Measurements from ENCODE around the gene KCNRG.

DNA sequence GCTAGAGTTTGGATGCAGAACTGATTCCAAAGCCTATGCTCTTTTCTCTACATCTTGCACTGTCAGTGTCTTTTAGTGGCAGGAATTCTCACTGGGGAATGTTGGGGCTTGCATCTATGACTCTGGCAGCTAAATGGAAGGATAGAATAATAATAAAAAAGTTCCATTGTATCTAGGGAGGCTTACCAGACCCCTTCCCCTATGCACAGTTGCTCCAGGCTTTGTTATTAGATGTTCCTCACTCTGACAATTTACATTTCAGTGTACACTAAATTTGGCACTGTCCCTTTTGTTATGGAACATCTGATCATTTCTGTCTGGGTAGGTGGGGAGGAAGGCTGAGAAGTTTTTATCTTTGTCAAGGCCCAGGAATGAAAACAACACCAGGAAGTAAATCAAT, 22.1 kb upstream of the KCNRG start:
- TF ChIP-seq, protein P1, sequence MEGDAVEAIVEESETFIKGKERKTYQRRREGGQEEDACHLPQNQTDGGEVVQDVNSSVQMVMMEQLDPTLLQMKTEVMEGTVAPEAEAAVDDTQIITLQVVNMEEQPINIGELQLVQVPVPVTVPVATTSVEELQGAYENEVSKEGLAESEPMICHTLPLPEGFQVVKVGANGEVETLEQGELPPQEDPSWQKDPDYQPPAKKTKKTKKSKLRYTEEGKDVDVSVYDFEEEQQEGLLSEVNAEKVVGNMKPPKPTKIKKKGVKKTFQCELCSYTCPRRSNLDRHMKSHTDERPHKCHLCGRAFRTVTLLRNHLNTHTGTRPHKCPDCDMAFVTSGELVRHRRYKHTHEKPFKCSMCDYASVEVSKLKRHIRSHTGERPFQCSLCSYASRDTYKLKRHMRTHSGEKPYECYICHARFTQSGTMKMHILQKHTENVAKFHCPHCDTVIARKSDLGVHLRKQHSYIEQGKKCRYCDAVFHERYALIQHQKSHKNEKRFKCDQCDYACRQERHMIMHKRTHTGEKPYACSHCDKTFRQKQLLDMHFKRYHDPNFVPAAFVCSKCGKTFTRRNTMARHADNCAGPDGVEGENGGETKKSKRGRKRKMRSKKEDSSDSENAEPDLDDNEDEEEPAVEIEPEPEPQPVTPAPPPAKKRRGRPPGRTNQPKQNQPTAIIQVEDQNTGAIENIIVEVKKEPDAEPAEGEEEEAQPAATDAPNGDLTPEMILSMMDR (IDR thresholded peaks at IDR 0.05), result no peak
- no peak for TF ChIP-seq POLR2A (IDR thresholded peaks at IDR 0.05)

All from lower leg skin (tissue), 3 donors.